NB4 (cell line): ENCODE data around the gene MTMR10.
A peak's percentile ranks its signal among the peaks of the same experiment; 100 is the strongest.

Experiments
- DNase-seq: peaks from one replicate; pipeline ENCODE4 v3.0.0; 2010; ENCODE audit warnings: low read depth
- H3K4me3 ChIP-seq: one replicate; pipeline ENCODE4 v1.5.1; 2011; ENCODE audit warnings: mild to moderate bottlenecking, low read depth, low read length, moderate library complexity
- MYC ChIP-seq: IDR thresholded peaks from 2 replicates; pipeline ENCODE4 v1.6.1; 2011; ENCODE audit warnings: low read depth, low read length
- POLR2A ChIP-seq: IDR thresholded peaks from 2 replicates; pipeline ENCODE4 v1.6.1; 2011; ENCODE audit warnings: mild to moderate bottlenecking; ENCODE audit not compliant: insufficient read length; ENCODE audit errors: extremely low read depth
- TF ChIP-seq, protein P1 (sequence below): IDR thresholded peaks from 2 replicates; pipeline ENCODE4 v1.6.1; 2011; ENCODE audit warnings: low read depth, low read length
- TF ChIP-seq, protein P2 (sequence below): IDR thresholded peaks from one replicate; pipeline ENCODE4 v1.5.1; 2012; ENCODE audit warnings: low read depth, low read length

The MTMR10 gene

DNA sequence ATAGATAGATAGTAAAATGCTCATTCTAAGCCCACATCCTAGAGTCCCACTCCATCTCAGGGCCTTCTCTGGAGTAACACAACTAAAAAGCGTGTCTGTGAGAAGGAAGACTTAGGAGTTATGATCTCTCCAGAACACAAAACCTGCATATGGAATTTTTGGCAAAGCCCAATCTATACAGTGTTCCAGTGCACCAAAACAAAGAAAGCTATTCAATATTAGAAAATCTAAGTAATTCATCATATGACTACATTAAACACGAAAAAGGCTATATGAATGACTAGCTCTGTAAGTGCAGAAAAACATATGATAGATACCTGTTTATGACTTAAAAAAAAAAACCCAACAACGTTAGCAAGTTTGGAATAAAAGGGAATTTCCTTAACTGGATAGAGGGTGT lies 27.7 kb downstream of the MTMR10 start:
- TF ChIP-seq, protein P1, sequence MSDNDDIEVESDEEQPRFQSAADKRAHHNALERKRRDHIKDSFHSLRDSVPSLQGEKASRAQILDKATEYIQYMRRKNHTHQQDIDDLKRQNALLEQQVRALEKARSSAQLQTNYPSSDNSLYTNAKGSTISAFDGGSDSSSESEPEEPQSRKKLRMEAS = no peak
- TF ChIP-seq, protein P2, sequence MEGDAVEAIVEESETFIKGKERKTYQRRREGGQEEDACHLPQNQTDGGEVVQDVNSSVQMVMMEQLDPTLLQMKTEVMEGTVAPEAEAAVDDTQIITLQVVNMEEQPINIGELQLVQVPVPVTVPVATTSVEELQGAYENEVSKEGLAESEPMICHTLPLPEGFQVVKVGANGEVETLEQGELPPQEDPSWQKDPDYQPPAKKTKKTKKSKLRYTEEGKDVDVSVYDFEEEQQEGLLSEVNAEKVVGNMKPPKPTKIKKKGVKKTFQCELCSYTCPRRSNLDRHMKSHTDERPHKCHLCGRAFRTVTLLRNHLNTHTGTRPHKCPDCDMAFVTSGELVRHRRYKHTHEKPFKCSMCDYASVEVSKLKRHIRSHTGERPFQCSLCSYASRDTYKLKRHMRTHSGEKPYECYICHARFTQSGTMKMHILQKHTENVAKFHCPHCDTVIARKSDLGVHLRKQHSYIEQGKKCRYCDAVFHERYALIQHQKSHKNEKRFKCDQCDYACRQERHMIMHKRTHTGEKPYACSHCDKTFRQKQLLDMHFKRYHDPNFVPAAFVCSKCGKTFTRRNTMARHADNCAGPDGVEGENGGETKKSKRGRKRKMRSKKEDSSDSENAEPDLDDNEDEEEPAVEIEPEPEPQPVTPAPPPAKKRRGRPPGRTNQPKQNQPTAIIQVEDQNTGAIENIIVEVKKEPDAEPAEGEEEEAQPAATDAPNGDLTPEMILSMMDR = no peak
- TF ChIP-seq MYC (no peak), POLR2A (no peak)
- H3K4me3 ChIP-seq = no peak overlapping the region
- DNase-seq = no peak

DNA sequence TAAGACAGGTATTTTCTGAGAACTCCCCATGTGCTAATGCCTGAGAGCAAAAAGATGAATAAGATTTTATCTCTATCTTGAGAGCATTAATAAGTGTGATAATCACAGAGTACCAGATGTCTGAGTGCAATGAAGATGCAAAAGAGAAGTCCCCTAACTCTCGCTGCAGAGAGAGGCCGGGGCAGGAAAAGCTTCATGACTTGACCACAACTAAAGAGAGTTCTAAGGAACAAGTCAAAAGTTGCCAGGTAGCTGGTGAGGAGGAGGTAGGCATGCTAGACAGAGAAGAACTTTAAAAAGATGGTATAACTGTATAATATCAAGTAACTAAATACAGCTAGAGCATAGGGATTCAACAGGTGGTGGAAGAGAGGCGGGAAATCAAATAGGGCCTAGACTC lies 28.8 kb downstream of the MTMR10 start:
- DNase-seq = no peak
- TF ChIP-seq, protein P1 = no peak
- TF ChIP-seq POLR2A = no peak
- TF ChIP-seq, protein P2 = no peak
- no peak for TF ChIP-seq MYC

DNA sequence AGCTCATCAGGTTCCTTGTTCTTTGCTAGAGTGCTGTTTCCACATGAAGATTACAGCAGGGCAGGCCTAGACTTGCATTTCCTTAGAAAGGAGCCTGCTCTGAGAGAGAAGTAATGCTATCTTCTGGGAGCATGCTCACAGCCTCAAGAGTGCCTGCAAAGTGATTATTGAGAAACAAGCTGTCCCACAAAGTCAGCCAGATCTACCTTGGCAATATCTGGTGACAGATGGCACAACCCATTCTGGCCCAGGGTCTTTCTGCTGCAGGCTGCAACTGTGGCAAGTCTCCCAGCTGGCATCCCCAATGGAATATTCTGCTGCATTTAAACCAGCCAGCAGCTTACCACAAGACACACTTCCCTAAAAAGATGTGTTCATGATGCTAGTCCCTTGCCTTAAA lies 29.3 kb downstream of the MTMR10 start:
- DNase-seq = peak; percentile 30
- H3K4me3 ChIP-seq = no peak overlapping the region
- TF ChIP-seq MYC (no peak), POLR2A (no peak)
- TF ChIP-seq, protein P2 = no peak
- TF ChIP-seq, protein P1 = no peak

More for the DNA sequence above, 28.8 kb downstream of the MTMR10 start:
- H3K4me3 ChIP-seq = no peak overlapping the region

DNA sequence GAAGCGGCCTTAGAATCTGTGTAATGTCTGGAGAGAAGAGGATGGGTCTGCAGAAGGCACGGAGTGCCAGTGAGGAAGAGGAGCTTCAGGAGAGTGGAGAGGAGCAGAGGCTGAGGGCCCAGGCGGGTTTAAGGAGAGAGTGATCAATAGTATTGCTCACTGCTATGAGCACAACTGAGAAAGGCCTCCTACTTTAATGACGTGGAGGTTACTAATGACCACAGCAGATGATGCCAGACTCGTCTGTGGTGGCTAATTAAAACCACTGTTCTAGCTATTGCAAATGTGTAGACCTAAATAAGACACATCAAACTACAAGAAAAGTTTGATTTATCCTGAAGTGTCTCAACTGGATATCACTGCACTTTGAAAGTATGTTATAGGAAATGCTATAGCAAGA lies 33.2 kb downstream of the MTMR10 start:
- no peak for DNase-seq
- H3K4me3 ChIP-seq = no peak overlapping the region
- TF ChIP-seq, protein P2 = no peak
- TF ChIP-seq MYC (no peak), POLR2A (no peak)
- TF ChIP-seq, protein P1 = no peak

DNA sequence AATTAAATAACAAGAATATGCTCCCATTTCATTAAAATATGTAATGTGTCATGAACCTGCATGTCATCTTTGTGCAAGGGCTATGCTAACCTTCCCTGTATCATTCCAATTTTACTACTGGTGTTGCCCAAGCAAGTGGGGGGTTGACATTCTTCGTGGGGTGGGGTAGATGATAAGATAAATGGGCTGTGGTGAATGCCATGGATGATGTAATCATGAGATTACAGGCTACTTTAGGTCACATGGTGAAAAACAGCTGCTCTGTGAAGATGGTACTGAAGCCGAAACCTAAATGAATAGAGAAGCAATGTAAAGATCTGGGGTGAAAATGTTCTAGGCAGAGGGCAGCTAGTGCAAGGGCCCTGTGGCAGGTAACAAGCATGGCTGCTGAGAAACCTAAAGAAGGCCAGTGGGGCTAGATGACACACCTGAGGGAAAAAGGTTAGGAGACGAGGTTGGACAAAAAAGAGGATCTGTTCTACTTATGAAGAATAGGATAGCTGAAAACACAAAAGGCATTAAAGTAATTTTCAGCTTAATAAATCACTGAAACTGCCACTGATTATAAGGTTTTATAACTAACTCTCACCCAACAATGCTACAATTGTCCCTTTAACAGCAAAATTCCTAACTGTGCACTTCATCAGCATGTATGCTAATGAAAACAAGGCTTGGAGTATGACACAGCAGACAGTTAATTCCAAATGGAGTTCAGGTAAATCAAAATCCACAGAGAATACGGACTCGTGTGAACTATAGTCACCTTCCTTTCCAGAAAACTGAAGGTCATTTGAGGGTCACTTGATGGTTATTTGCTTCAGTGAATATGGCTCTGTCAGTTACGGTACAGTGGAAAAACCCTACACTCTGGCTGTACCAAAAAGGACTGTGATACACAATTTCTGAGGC lies 35.0 kb downstream of the MTMR10 start:
- no peak for TF ChIP-seq MYC
- TF ChIP-seq POLR2A = no peak
- TF ChIP-seq, protein P2 = no peak
- TF ChIP-seq, protein P1 = peak; percentile 60
- DNase-seq = peak; percentile 65
- no peak overlapping the region for H3K4me3 ChIP-seq
